ENCODE measurements around the gene ENTREP1.

ENTREP1 gene, protein sequence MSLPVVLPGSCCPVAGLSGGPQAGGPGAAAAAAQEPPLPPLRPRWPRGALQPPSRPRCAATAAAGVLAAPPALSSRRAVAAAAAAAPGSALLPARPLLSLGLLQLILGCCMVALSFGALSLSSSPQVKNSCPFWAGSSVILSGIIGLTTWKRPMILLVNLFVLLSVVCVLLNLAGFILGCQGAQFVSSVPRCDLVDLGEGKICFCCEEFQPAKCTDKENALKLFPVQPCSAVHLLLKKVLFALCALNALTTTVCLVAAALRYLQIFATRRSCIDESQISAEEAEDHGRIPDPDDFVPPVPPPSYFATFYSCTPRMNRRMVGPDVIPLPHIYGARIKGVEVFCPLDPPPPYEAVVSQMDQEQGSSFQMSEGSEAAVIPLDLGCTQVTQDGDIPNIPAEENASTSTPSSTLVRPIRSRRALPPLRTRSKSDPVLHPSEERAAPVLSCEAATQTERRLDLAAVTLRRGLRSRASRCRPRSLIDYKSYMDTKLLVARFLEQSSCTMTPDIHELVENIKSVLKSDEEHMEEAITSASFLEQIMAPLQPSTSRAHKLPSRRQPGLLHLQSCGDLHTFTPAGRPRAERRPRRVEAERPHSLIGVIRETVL

DNA sequence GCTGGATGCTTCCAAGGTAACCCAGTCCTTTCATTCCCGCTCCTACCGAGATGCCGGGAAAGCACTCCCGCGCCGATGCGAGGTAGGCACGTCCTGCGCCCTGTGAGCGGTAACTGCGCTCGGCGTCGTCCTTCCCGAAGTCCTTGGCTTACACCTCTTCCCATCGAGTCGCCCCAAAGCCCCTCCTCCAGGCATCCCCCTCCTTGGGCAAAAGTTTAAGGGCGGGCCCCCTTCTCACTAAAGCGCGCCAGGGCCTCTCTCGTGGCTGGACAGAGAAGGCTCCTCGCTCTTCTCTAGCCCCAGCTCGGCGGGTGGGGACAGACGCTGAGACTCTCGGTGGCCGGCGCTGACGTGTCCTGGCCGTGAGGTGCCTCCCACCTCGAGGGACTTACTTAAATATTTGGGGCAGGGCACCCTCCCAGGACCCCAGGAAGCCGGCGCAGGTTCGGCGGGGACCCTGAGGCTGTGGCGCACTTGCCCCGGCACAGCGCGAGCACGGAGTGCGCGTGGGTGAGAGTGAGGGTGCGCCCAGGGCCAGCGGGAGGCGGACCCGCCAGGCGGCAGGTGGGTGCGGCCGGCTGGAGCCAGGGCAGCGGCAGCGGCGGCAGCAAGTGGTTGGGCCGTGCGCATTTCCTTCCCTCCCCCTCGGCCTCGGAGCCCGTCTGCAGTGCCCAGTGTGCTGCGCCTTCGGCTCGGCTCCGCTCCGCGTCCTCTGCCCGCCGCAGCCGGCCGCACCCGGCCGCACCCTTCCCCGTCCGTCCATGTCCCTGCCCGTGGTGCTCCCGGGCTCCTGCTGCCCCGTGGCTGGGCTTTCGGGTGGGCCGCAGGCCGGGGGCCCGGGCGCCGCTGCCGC is at the start of gene ENTREP1:
Gene ENTREP1, plus strand, starts transcription at position 667 of the 853 bp plus-strand sequence. Its CDS starts 95 bp downstream, at position 762.
- peak; percentile 79 for ATAC-seq
- TF ChIP-seq SNAI2 (CRISPR knock-in tag; IDR thresholded peaks at IDR 0.05) (no peak), OSR1 (CRISPR knock-in tag; IDR thresholded peaks at IDR 0.05) (no peak), ZFP30 (CRISPR knock-in tag; IDR thresholded peaks at IDR 0.05) (no peak), ZNF565 (CRISPR knock-in tag; conservative IDR thresholded peaks at IDR 0.05; ENCODE audit: low read depth) (no peak), ISL1 (CRISPR knock-in tag; IDR thresholded peaks at IDR 0.05) (no peak), RARB (CRISPR knock-in tag; IDR thresholded peaks at IDR 0.05) (no peak), CSDC2 (CRISPR knock-in tag; IDR thresholded peaks at IDR 0.05) (no peak), ZNF70 (CRISPR knock-in tag; IDR thresholded peaks at IDR 0.05) (no peak), PPARA (CRISPR knock-in tag; IDR thresholded peaks at IDR 0.05; ENCODE audit: borderline replicate concordance) (no peak)
- TF ChIP-seq, protein P1, sequence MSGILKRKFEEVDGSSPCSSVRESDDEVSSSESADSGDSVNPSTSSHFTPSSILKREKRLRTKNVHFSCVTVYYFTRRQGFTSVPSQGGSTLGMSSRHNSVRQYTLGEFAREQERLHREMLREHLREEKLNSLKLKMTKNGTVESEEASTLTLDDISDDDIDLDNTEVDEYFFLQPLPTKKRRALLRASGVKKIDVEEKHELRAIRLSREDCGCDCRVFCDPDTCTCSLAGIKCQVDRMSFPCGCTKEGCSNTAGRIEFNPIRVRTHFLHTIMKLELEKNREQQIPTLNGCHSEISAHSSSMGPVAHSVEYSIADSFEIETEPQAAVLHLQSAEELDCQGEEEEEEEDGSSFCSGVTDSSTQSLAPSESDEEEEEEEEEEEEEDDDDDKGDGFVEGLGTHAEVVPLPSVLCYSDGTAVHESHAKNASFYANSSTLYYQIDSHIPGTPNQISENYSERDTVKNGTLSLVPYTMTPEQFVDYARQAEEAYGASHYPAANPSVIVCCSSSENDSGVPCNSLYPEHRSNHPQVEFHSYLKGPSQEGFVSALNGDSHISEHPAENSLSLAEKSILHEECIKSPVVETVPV (CRISPR knock-in tag; IDR thresholded peaks at IDR 0.05): no peak
- TF ChIP-seq, protein P2, sequence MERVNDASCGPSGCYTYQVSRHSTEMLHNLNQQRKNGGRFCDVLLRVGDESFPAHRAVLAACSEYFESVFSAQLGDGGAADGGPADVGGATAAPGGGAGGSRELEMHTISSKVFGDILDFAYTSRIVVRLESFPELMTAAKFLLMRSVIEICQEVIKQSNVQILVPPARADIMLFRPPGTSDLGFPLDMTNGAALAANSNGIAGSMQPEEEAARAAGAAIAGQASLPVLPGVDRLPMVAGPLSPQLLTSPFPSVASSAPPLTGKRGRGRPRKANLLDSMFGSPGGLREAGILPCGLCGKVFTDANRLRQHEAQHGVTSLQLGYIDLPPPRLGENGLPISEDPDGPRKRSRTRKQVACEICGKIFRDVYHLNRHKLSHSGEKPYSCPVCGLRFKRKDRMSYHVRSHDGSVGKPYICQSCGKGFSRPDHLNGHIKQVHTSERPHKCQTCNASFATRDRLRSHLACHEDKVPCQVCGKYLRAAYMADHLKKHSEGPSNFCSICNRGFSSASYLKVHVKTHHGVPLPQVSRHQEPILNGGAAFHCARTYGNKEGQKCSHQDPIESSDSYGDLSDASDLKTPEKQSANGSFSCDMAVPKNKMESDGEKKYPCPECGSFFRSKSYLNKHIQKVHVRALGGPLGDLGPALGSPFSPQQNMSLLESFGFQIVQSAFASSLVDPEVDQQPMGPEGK (CRISPR knock-in tag; IDR thresholded peaks at IDR 0.05; ENCODE audit: borderline replicate concordance): no peak
- TF ChIP-seq, protein P3, sequence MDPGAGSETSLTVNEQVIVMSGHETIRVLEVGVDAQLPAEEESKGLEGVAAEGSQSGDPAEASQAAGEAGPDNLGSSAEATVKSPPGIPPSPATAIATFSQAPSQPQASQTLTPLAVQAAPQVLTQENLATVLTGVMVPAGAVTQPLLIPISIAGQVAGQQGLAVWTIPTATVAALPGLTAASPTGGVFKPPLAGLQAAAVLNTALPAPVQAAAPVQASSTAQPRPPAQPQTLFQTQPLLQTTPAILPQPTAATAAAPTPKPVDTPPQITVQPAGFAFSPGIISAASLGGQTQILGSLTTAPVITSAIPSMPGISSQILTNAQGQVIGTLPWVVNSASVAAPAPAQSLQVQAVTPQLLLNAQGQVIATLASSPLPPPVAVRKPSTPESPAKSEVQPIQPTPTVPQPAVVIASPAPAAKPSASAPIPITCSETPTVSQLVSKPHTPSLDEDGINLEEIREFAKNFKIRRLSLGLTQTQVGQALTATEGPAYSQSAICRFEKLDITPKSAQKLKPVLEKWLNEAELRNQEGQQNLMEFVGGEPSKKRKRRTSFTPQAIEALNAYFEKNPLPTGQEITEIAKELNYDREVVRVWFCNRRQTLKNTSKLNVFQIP (CRISPR knock-in tag; IDR thresholded peaks at IDR 0.05; ENCODE audit: borderline replicate concordance, low read depth): no peak

DNA sequence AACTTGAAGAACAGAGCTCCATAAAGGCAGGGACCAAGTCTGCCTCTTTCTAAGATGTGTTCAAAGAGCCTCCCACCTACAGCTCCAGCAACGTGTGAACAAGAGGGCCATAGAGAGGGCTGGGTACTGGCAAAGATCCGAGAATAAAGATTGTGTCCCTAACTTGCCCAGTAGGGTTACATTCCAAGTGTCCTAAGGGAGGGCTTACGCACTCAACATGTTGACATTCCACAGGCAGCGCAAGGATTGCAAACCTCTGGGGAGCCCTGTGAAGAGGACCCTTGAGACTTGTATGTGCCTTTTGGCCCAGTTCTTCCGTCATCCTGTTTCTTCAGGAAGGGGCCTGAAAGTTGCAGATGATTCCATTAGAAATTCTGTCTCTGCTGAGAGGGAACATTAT is 48.2 kb upstream of the ENTREP1 start:
- TF ChIP-seq, protein P1 (CRISPR knock-in tag; IDR thresholded peaks at IDR 0.05): no peak
- TF ChIP-seq, protein P4, sequence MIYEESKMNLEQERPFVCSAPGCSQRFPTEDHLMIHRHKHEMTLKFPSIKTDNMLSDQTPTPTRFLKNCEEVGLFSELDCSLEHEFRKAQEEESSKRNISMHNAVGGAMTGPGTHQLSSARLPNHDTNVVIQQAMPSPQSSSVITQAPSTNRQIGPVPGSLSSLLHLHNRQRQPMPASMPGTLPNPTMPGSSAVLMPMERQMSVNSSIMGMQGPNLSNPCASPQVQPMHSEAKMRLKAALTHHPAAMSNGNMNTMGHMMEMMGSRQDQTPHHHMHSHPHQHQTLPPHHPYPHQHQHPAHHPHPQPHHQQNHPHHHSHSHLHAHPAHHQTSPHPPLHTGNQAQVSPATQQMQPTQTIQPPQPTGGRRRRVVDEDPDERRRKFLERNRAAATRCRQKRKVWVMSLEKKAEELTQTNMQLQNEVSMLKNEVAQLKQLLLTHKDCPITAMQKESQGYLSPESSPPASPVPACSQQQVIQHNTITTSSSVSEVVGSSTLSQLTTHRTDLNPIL (CRISPR knock-in tag; IDR thresholded peaks at IDR 0.05; ENCODE audit: low read depth): no peak
- no peak for TF ChIP-seq ZFP3 (CRISPR knock-in tag; IDR thresholded peaks at IDR 0.05)
- TF ChIP-seq RARB (CRISPR knock-in tag; IDR thresholded peaks at IDR 0.05): no peak
- TF ChIP-seq TOX (CRISPR knock-in tag; IDR thresholded peaks at IDR 0.05; ENCODE audit: borderline replicate concordance): no peak
- TF ChIP-seq ZNF8 (CRISPR knock-in tag; IDR thresholded peaks at IDR 0.05): no peak
- no peak for TF ChIP-seq ZFP30 (CRISPR knock-in tag; IDR thresholded peaks at IDR 0.05)
- TF ChIP-seq ARNTL (CRISPR knock-in tag; IDR thresholded peaks at IDR 0.05; ENCODE audit: borderline replicate concordance, low read depth): no peak
- TF ChIP-seq, protein P2 (CRISPR knock-in tag; IDR thresholded peaks at IDR 0.05; ENCODE audit: borderline replicate concordance): no peak
- no peak for TF ChIP-seq PPARA (CRISPR knock-in tag; IDR thresholded peaks at IDR 0.05; ENCODE audit: borderline replicate concordance)
- no peak for TF ChIP-seq CSDC2 (CRISPR knock-in tag; IDR thresholded peaks at IDR 0.05)
- no peak for TF ChIP-seq OSR1 (CRISPR knock-in tag; IDR thresholded peaks at IDR 0.05)
- TF ChIP-seq ISL1 (CRISPR knock-in tag; IDR thresholded peaks at IDR 0.05): no peak
- TF ChIP-seq, protein P3 (CRISPR knock-in tag; IDR thresholded peaks at IDR 0.05; ENCODE audit: borderline replicate concordance, low read depth): no peak
- no peak for ATAC-seq
